Fibroblast of upper back skin (primary cell): ENCODE measurements around the gene CTNNA2.

ENCODE experiments used
- DNase-seq: peaks from one replicate; pipeline ENCODE4 v3.0.0-alpha.2; 2013

CTNNA2 gene

GRCh38 chr2:79940364-79940763 lies 427.5 kb downstream of the CTNNA2 start:
- no peak for DNase-seq

- DNase-seq, result no peak
Observed at GRCh38 chr2:79941179-79941578, 428.3 kb downstream of the CTNNA2 start.

GRCh38 chr2:79944205-79944604 lies 431.4 kb downstream of the CTNNA2 start:
- DNase-seq, result no peak

- DNase-seq, result no peak
Observed at GRCh38 chr2:79945653-79946445, 433.0 kb downstream of the CTNNA2 start.

GRCh38 chr2:79947751-79948150 lies 434.9 kb downstream of the CTNNA2 start:
- DNase-seq, result no peak

GRCh38 chr2:79950526-79950925 lies 437.7 kb downstream of the CTNNA2 start:
- DNase-seq, result no peak

- DNase-seq, result no peak
Observed at GRCh38 chr2:79952616-79953015, 439.8 kb downstream of the CTNNA2 start.

- no peak for DNase-seq
Observed at GRCh38 chr2:79960035-79960434, 447.2 kb downstream of the CTNNA2 start.

GRCh38 chr2:79960519-79960918 lies 447.7 kb downstream of the CTNNA2 start:
- DNase-seq, result no peak

GRCh38 chr2:79964966-79965365 lies 452.1 kb downstream of the CTNNA2 start:
- DNase-seq, result no peak

GRCh38 chr2:79966369-79966768 lies 453.5 kb downstream of the CTNNA2 start:
- DNase-seq, result no peak

GRCh38 chr2:79966882-79967281 lies 454.0 kb downstream of the CTNNA2 start:
- no peak for DNase-seq

- peak; percentile 21 for DNase-seq
Observed at GRCh38 chr2:79971807-79972206, 459.0 kb downstream of the CTNNA2 start.

GRCh38 chr2:79972661-79973060 lies 459.8 kb downstream of the CTNNA2 start:
- DNase-seq, result no peak

- no peak for DNase-seq
Observed at GRCh38 chr2:79975791-79976565, 463.1 kb downstream of the CTNNA2 start.

GRCh38 chr2:79977792-79978191 lies 464.9 kb downstream of the CTNNA2 start:
- DNase-seq, result peak; percentile 22

GRCh38 chr2:79980116-79980515 lies 467.3 kb downstream of the CTNNA2 start:
- no peak for DNase-seq

GRCh38 chr2:79980816-79981215 lies 468.0 kb downstream of the CTNNA2 start:
- DNase-seq, result no peak

- DNase-seq, result no peak
Observed at GRCh38 chr2:79981316-79981715, 468.5 kb downstream of the CTNNA2 start.

GRCh38 chr2:79982445-79982844 lies 469.6 kb downstream of the CTNNA2 start:
- no peak for DNase-seq

GRCh38 chr2:79984476-79984875 lies 471.6 kb downstream of the CTNNA2 start:
- DNase-seq, result no peak

- DNase-seq, result no peak
Observed at GRCh38 chr2:79985145-79985544, 472.3 kb downstream of the CTNNA2 start.

- DNase-seq, result no peak
Observed at GRCh38 chr2:79985571-79985970, 472.7 kb downstream of the CTNNA2 start.

GRCh38 chr2:79993144-79993543 lies 480.3 kb downstream of the CTNNA2 start:
- peak; percentile 79 for DNase-seq
